GM12892 (cell line): Measurements from ENCODE around the gene CARNS1.

Experiments
- POLR2A ChIP-seq: IDR thresholded peaks from 2 replicates; pipeline ENCODE4 v1.6.1; 2011; ENCODE audit warnings: low read depth, low read length, control low read depth
- POLR2AphosphoS5 ChIP-seq: IDR thresholded peaks from 2 replicates; pipeline ENCODE4 v1.6.1; 2011; ENCODE audit warnings: low read depth, low read length, control low read depth

DNA sequence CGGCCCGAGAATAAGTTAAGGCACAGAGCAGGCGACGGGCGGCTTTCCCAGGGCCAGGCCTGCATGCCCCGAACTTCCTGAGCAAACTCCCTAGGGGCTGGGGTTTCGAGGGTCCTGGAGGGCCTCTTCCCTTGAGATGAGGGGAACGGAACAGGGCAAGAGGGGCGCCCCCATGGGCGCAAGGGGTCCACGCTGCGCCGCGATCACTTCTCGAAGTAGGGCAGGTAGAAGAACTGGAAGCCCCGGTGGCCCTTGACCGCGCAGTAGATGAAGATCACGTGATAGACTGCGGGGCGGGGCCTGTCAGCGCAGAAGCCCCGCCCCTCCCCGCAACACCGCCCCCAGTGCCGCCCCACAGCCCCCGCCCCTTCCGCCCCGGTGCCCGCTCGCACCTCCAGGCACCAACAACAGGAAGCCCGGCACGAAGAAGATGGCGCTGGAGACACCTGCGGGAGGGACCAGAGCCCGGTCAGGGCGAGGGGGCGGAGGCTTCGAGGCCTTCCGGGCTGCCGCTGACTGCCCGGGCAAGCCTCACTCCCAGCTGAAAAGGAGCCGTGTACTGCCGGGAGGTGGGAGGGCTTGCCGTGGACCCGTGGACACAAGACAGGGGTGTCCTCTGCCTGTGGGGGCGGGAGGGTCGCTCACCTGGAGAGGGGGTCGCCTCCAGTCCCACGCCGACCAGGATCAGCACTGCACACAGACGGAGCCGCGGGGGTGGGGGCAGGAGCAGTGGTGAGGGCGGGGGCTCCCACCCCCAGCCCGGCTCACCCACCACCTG, 49.1 kb downstream of the CARNS1 start:
- peak; percentile 81 for TF ChIP-seq POLR2AphosphoS5
- peak; percentile 85 for TF ChIP-seq POLR2A
